Measurements from ENCODE around the gene PPARD.
"Not testable (repeated sequence)": the region's sequence is repeated elsewhere in the genome, so short reads cannot be mapped to it uniquely, and the experiment has no call there.

The PPARD gene

GRCh38 chr6:35305117-35305516 is 37.2 kb upstream of the PPARD start:
- peak overlapping the region; percentile 90 for H3K4me2 ChIP-seq (ENCODE audit: low read depth, low read length, poor library complexity, severe bottlenecking)
- H3K4me1 ChIP-seq (ENCODE audit: insufficient read depth, low read length, poor library complexity, severe bottlenecking) = peaks cover 54% of the 10 kb centered on the region
- no peaks in the 10 kb centered on the region for H3K27me3 ChIP-seq (ENCODE audit: insufficient read depth, low read length, poor library complexity, severe bottlenecking)
- no peaks in the 10 kb centered on the region for H3K36me3 ChIP-seq (ENCODE audit: insufficient read depth, low read length)
- peaks cover 88% of the 10 kb centered on the region for H3K79me2 ChIP-seq (ENCODE audit: insufficient read depth, low read length)
- no peak overlapping the region for H3K4me3 ChIP-seq (ENCODE audit: low read length, poor library complexity, severe bottlenecking)
- H3K9me2 ChIP-seq (replicated peaks; ENCODE audit: low read depth, low read length) = no peaks in the 10 kb centered on the region
- H3F3A ChIP-seq (ENCODE audit: low read depth) = no peaks in the 10 kb centered on the region
- no peaks in the 10 kb centered on the region for H3K9me3 ChIP-seq (ENCODE audit: insufficient read depth, low read depth, low read length)
- no peak overlapping the region for H2AFZ ChIP-seq (ENCODE audit: low read length)
- no peak for TF ChIP-seq EZH2phosphoT487 (IDR thresholded peaks at IDR 0.05; ENCODE audit: borderline replicate concordance)
- no peak; the same call in 1 of the 2 replicates for TF ChIP-seq CTCF (conservative IDR thresholded peaks at IDR 0.05; ENCODE audit: low read length)
- H3K9ac ChIP-seq (ENCODE audit: low read depth, low read length, poor library complexity, severe bottlenecking) = no peak overlapping the region
- peaks cover 30% of the 10 kb centered on the region for H4K20me1 ChIP-seq (ENCODE audit: insufficient read depth, low read length, poor library complexity, severe bottlenecking)

- H3K9ac ChIP-seq (ENCODE audit: low read depth, low read length, poor library complexity, severe bottlenecking); H3K4me2 ChIP-seq (ENCODE audit: low read depth, low read length, poor library complexity, severe bottlenecking); H3K9me2 ChIP-seq (replicated peaks; ENCODE audit: low read depth, low read length); H2AFZ ChIP-seq (ENCODE audit: low read length); H3K27me3 ChIP-seq (ENCODE audit: insufficient read depth, low read length, poor library complexity, severe bottlenecking); H3F3A ChIP-seq (ENCODE audit: low read depth); H3K36me3 ChIP-seq (ENCODE audit: insufficient read depth, low read length); H3K4me3 ChIP-seq (ENCODE audit: low read length, poor library complexity, severe bottlenecking); H3K9me3 ChIP-seq (ENCODE audit: insufficient read depth, low read depth, low read length): not testable (repeated sequence)
- Histone ChIP-seq H3K4me1 (ENCODE audit: insufficient read depth, low read length, poor library complexity, severe bottlenecking) (peaks cover 58% of the 10 kb centered on the region), H4K20me1 (ENCODE audit: insufficient read depth, low read length, poor library complexity, severe bottlenecking) (peaks cover 18% of the 10 kb centered on the region), H3K79me2 (ENCODE audit: insufficient read depth, low read length) (peaks cover 85% of the 10 kb centered on the region)
Measured at GRCh38 chr6:35307138-35307537, 35.2 kb upstream of the PPARD start.

GRCh38 chr6:35308543-35308942 is 33.8 kb upstream of the PPARD start:
- not testable (repeated sequence) for H2AFZ ChIP-seq (ENCODE audit: low read length); H3K9me2 ChIP-seq (replicated peaks; ENCODE audit: low read depth, low read length); H3K4me2 ChIP-seq (ENCODE audit: low read depth, low read length, poor library complexity, severe bottlenecking); H3K9ac ChIP-seq (ENCODE audit: low read depth, low read length, poor library complexity, severe bottlenecking); H3K9me3 ChIP-seq (ENCODE audit: insufficient read depth, low read depth, low read length); H3K27me3 ChIP-seq (ENCODE audit: insufficient read depth, low read length, poor library complexity, severe bottlenecking); H3K36me3 ChIP-seq (ENCODE audit: insufficient read depth, low read length); H3K4me3 ChIP-seq (ENCODE audit: low read length, poor library complexity, severe bottlenecking); H3F3A ChIP-seq (ENCODE audit: low read depth)
- Histone ChIP-seq H3K4me1 (ENCODE audit: insufficient read depth, low read length, poor library complexity, severe bottlenecking) (peaks cover 58% of the 10 kb centered on the region), H3K79me2 (ENCODE audit: insufficient read depth, low read length) (peaks cover 83% of the 10 kb centered on the region), H4K20me1 (ENCODE audit: insufficient read depth, low read length, poor library complexity, severe bottlenecking) (peaks cover 13% of the 10 kb centered on the region)

- no peaks in the 10 kb centered on the region for H3K27me3 ChIP-seq (ENCODE audit: insufficient read depth, low read length, poor library complexity, severe bottlenecking)
- no peak overlapping the region for H2AFZ ChIP-seq (ENCODE audit: low read length)
- H3K9me2 ChIP-seq (replicated peaks; ENCODE audit: low read depth, low read length) = no peaks in the 10 kb centered on the region
- peaks cover 54% of the 10 kb centered on the region for H3K4me1 ChIP-seq (ENCODE audit: insufficient read depth, low read length, poor library complexity, severe bottlenecking)
- H3K36me3 ChIP-seq (ENCODE audit: insufficient read depth, low read length) = no peaks in the 10 kb centered on the region
- no peaks in the 10 kb centered on the region for H3F3A ChIP-seq (ENCODE audit: low read depth)
- no peaks in the 10 kb centered on the region for H3K9me3 ChIP-seq (ENCODE audit: insufficient read depth, low read depth, low read length)
- TF ChIP-seq CTCF (conservative IDR thresholded peaks at IDR 0.05; ENCODE audit: low read length) (no peak), EZH2phosphoT487 (IDR thresholded peaks at IDR 0.05; ENCODE audit: borderline replicate concordance) (no peak)
- peaks cover 4% of the 10 kb centered on the region for H4K20me1 ChIP-seq (ENCODE audit: insufficient read depth, low read length, poor library complexity, severe bottlenecking)
- peak overlapping the region; percentile 68 for H3K4me3 ChIP-seq (ENCODE audit: low read length, poor library complexity, severe bottlenecking)
- peaks cover 75% of the 10 kb centered on the region for H3K79me2 ChIP-seq (ENCODE audit: insufficient read depth, low read length)
- peak overlapping the region; percentile 82 for H3K4me2 ChIP-seq (ENCODE audit: low read depth, low read length, poor library complexity, severe bottlenecking)
- H3K9ac ChIP-seq (ENCODE audit: low read depth, low read length, poor library complexity, severe bottlenecking) = peak overlapping the region; percentile 74
Measured at GRCh38 chr6:35309611-35310264, 32.6 kb upstream of the PPARD start.
